Spleen (tissue), 11 donors: ENCODE results near the gene ZFX. TPM values are rescaled to one million over a fixed set of nuclear protein-coding genes. Genes with fewer than 3 reads are reported as not detected.

Source experiments
- DNase-seq: peaks from one replicate; pipeline ENCODE4 v3.0.0-alpha.2; 2020
- H3K27ac ChIP-seq, 8 donors: fragments of 200-600 bp; sonication (generic) in 7 of 8; 1 replicate in 4 of 8; 2 replicates in 4 of 8; pipeline versions ENCODE4 v1.5.0 to v1.8.0; 2016 to 2021; ENCODE audit warnings: inconsistent platforms in 4 of 8, mild to moderate bottlenecking in 4 of 8, moderate library complexity in 1 of 8
- H3K27me3 ChIP-seq, 7 donors: fragments of 200-600 bp; sonication (generic) in 6 of 7; replicated peaks in 1 of 7; 1 replicate in 4 of 7; 2 replicates in 3 of 7; pipeline versions ENCODE4 v1.5.0 to v1.8.0; 2016 to 2021; ENCODE audit warnings: inconsistent platforms in 3 of 7, mild to moderate bottlenecking in 1 of 7
- H3K36me3 ChIP-seq, 6 donors: fragments of 200-600 bp; sonication (generic) in 5 of 6; 1 replicate in 4 of 6; 2 replicates in 2 of 6; pipeline versions ENCODE4 v1.5.0 to v1.8.0; 2016 to 2021; ENCODE audit warnings: inconsistent platforms in 2 of 6
- H3K4me1 ChIP-seq, 6 donors: fragments of 200-600 bp; sonication (generic) in 5 of 6; 1 replicate in 3 of 6; 2 replicates in 3 of 6; pipeline versions ENCODE4 v1.5.0 to v1.8.0; 2016 to 2021; ENCODE audit warnings: inconsistent platforms in 3 of 6
- H3K4me3 ChIP-seq, 8 donors: fragments of 200-600 bp; sonication (generic) in 7 of 8; 1 replicate in 4 of 8; 2 replicates in 4 of 8; pipeline versions ENCODE4 v1.5.0 to v1.8.0; 2016 to 2021; ENCODE audit warnings: inconsistent platforms in 4 of 8, mild to moderate bottlenecking in 4 of 8, moderate library complexity in 2 of 8
- H3K9me3 ChIP-seq, 8 donors: fragments of 200-600 bp; sonication (generic) in 7 of 8; 1 replicate in 4 of 8; 2 replicates in 4 of 8; pipeline versions ENCODE4 v1.5.0 to v1.8.0; 2016 to 2021; ENCODE audit warnings: inconsistent platforms in 4 of 8
- POLR2A ChIP-seq, 3 donors: fragments of 450-650 bp; IDR thresholded peaks; one replicate each; pipeline ENCODE4 v1.5.1; 2017; ENCODE audit warnings: antibody characterized with exemption in 3 of 3, mild to moderate bottlenecking in 1 of 3
- POLR2AphosphoS5 ChIP-seq, 3 donors: sonication (generic); formaldehyde crosslinking; IDR thresholded peaks; one replicate each; pipeline ENCODE4 v1.5.1; 2017; ENCODE audit warnings: antibody characterized with exemption in 3 of 3
- WGBS, 5 donors: extraction: QIAGEN DNeasy Blood & Tissue Kit in 3 of 5; methylation state at CpG; one replicate each; pipeline versions ENCODE4 v1.1.5 to v1.1.7; 2013 to 2018; 5-methylcytosine and 5-hydroxymethylcytosine counted together
- intact Hi-C: fragments of 100-400 bp; cut with DNase I; formaldehyde crosslinking; loops from one replicate; pipeline ENCODE4 v1.15.0; 2023; ENCODE audit warnings: low total_unique reads
- polyA plus RNA-seq, 3 donors: library from polyadenylated mRNA; stranded (reverse); fragments of 200-250 nt; gene quantifications; one replicate each; pipeline ENCODE4 v1.2.1, GENCODE V29; 2013
- total RNA-seq, 7 donors: library from RNA; depleted of rRNA in 3 of 7; stranded (reverse); fragments of >200 nt in 3 of 7; fragmentation: NEBNext Ultra II Directional in 4 of 7; extraction: Animal tissue kit (Norgen Biotek cat#: 25700) in 4 of 7; gene quantifications; one replicate each; pipeline versions ENCODE4 v1.1.0 to v1.2.1, GENCODE V29; 2016 to 2021
- TF ChIP-seq, protein P1 (sequence below), 11 experiments: fragments of 200-600 bp in 7 of 11; fragments of 450-650 bp in 4 of 11; sonication (generic) in 4 of 11; IDR thresholded peaks in 8 of 11; conservative IDR thresholded peaks in 3 of 11; 1 replicate in 7 of 11; 2 replicates in 4 of 11; pipeline versions ENCODE4 v1.4.0 to v1.8.0; 2016 to 2021; ENCODE audit warnings: antibody characterized with exemption in 11 of 11, inconsistent platforms in 4 of 11, mild to moderate bottlenecking in 1 of 11
- donor health status: healthy with polysubstance abuse.
- donor health status: DM: no; HTN: no; CAD: no; lungs with moderate emphysema.
- donor health status: DM: no; HTN: no; CAD: no.
- donor health status: Bipolar disorder and iron deficiency.
- donor health status: healthy.
- donor health status: DM: no; HTN: no; CAD: no.
- donor health status: DM: yes; HTN: yes; CAD: no.

Gene ZFX
- total and polyA plus RNA-seq, 10 donors: 5.0 to 105 (median 72.2) TPM

DNA sequence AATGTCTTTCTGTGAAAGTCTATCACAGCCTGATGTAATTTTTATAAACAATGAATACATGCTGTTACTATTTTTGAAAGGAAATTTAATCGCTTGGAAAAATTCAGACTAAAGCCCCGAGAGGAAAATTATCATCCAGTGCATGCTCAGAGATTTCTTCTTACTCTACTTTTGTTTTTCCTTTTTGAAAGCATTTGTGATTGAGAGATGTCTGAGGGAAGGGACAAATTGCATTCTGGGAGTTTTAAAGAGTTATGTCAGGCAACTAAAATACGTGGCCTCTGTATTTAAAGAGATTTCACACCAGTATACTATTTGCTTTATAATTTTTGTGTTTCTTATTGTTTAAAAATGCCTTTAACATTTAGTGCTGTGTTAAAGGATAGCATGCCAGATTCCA lies 1.4 kb upstream of the ZFX start:
- H3K27ac ChIP-seq: peak overlapping the region; percentile 96 to 99 (median 98)
- peak overlapping the region in 3 of 8 donors; percentile 53 to 83 (median 68) for H3K4me3 ChIP-seq
- TF ChIP-seq POLR2AphosphoS5 (IDR thresholded peaks at IDR 0.05) (no peak), POLR2A (IDR thresholded peaks at IDR 0.05) (no peak)
- TF ChIP-seq, protein P1, sequence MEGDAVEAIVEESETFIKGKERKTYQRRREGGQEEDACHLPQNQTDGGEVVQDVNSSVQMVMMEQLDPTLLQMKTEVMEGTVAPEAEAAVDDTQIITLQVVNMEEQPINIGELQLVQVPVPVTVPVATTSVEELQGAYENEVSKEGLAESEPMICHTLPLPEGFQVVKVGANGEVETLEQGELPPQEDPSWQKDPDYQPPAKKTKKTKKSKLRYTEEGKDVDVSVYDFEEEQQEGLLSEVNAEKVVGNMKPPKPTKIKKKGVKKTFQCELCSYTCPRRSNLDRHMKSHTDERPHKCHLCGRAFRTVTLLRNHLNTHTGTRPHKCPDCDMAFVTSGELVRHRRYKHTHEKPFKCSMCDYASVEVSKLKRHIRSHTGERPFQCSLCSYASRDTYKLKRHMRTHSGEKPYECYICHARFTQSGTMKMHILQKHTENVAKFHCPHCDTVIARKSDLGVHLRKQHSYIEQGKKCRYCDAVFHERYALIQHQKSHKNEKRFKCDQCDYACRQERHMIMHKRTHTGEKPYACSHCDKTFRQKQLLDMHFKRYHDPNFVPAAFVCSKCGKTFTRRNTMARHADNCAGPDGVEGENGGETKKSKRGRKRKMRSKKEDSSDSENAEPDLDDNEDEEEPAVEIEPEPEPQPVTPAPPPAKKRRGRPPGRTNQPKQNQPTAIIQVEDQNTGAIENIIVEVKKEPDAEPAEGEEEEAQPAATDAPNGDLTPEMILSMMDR (IDR thresholded peaks at IDR 0.05 in 8 of 11, conservative IDR thresholded peaks at IDR 0.05 in 3 of 11): no peak
- 15 to 31% (median 18%) methylated on average over 3 of the region's 3 CpGs for WGBS, 5 donors
- H3K36me3 ChIP-seq: peaks cover 0 to 3% (median 0%) of the 10 kb centered on the region in 6 donors
- DNase-seq: no peak
- no peaks in the 10 kb centered on the region for H3K9me3 ChIP-seq
- H3K27me3 ChIP-seq: no peaks in the 10 kb centered on the region
- intact Hi-C loops: loop anchor here (10.0 kb wide), 1 partner anchor 93 kb away; the partner anchor contains the start of gene EIF2S3
- peaks cover 37 to 56% (median 48%) of the 10 kb centered on the region in 6 donors for H3K4me1 ChIP-seq

DNA sequence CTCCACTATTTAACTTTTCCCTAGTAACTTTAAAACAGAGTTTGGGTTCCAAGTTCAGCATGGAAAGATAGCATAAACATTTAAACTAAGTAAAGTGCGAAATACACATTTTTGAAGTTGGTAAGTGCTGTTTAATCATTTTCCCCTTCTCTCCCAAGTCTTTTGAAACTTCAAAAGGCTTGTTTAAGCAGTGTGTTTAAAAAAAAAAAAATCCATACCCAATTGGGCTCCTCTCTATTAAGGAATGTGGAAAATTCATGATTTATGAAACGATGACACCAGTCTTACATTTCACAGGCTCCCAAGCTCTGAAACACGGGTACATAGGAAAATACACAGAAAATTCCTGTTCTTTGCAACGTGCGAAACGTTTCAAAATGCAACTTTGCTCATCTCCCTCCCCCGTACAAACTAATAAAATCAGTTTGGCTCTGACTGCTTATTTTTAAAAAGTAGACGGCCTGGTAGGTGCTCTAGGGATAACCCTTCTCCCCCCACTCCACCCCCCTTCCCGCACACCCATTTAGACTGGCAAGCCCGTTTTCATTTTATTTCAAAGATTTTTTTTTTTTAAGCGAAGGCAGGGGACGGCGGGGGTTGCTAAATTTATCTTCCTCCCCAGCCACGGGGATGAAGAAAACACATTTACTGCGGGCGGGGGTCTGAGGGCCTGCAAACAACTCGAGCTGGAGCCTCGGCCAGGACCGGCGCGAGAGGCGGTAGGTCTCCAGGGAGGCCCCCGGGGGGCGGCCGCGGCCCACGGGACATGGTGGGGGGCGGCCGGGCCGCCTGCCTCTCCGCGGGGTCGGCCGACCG lies 786 bp upstream of the ZFX start:
- H3K4me1 ChIP-seq: peaks cover 43 to 62% (median 54%) of the 10 kb centered on the region in 6 donors
- no peaks in the 10 kb centered on the region for H3K27me3 ChIP-seq
- WGBS, 5 donors: 2 to 5% (median 3%) methylated on average over 14 to 35 of the region's 35 CpGs
- no peak for DNase-seq
- peaks cover 0 to 9% (median 0%) of the 10 kb centered on the region in 6 donors for H3K36me3 ChIP-seq
- TF ChIP-seq POLR2A (IDR thresholded peaks at IDR 0.05) (no peak), POLR2AphosphoS5 (IDR thresholded peaks at IDR 0.05) (no peak)
- TF ChIP-seq, protein P1 (IDR thresholded peaks at IDR 0.05 in 8 of 11, conservative IDR thresholded peaks at IDR 0.05 in 3 of 11): no peak
- H3K27ac ChIP-seq: peak overlapping the region; percentile 96 to 99 (median 98)
- peak overlapping the region; percentile 20 to 83 (median 54) for H3K4me3 ChIP-seq
- intact Hi-C loops: loop anchor here (10.0 kb wide), 1 partner anchor 94 kb away; the partner anchor contains the start of gene EIF2S3
- H3K9me3 ChIP-seq: no peaks in the 10 kb centered on the region

DNA sequence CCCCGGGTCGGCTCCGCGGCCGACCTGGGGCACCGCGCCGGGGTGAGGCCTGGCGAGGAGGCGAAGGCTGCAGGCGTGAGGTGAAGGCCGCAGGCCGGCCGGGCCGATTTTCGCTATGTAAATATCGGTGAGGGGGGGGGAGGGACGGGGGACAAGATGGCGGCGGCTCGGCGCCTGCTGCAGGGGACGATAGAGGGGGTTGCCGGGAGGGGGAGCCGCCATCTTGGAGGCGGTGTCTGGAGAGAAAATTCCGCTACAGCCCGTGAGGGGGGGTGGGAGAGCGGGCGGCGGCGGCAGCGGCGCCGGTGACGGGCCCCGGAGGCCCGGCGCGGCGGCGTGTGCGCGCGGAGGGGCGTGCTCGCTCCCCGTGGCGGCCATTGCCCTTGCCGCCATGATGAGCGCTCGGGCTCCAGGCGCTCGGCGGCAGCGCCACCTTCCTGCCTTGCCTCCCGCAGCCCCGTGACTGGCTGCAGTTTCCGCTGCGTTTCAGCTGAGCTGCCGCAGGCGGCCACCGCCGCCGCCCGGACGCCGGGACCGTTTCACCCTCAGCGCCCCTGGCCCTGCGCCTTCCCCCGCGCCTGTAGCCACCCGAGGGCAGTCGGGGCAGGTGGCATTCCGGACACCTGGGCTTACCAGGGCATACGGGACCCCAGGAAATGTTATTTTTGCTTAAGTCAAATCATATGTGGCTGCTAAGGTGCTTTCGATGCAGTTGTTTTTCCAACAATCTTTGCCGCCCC lies 692 bp downstream of the ZFX start:
- Histone ChIP-seq H3K36me3 (peaks cover 0 to 24% (median 0%) of the 10 kb centered on the region in 6 donors), H3K9me3 (no peaks in the 10 kb centered on the region), H3K27me3 (no peaks in the 10 kb centered on the region), H3K4me3 (peak overlapping the region; percentile 45 to 83 (median 56)), H3K27ac (peak overlapping the region; percentile 96 to 99 (median 98)), H3K4me1 (peaks cover 57 to 77% (median 69%) of the 10 kb centered on the region in 6 donors)
- intact Hi-C loops: no loop called here
- TF ChIP-seq POLR2AphosphoS5 (IDR thresholded peaks at IDR 0.05) (peak; percentile 83 to 87 (median 86)), POLR2A (IDR thresholded peaks at IDR 0.05) (no peak)
- TF ChIP-seq, protein P1 (IDR thresholded peaks at IDR 0.05 in 8 of 11, conservative IDR thresholded peaks at IDR 0.05 in 3 of 11): peak; percentile 33 to 73 (median 56)
- DNase-seq: peak; percentile 98
- 0% methylated on average over 4 to 78 of the region's 79 CpGs for WGBS, 5 donors
